Measurements from ENCODE around the gene PPM1J. TPM values are rescaled to one million over a fixed set of nuclear protein-coding genes. Genes with fewer than 3 reads are reported as not detected.

PPM1J gene
- total RNA-seq, 1 donor from 2014 or later = 5.2 TPM

- H3K36me3 ChIP-seq (ENCODE audit: insufficient read depth, low read length) = peaks cover 22% of the 10 kb centered on the region
- H3K9me3 Mint-ChIP-seq (ENCODE audit: unreplicated experiment) = no peaks in the 10 kb centered on the region
- peaks cover 23% of the 10 kb centered on the region for H3K36me3 Mint-ChIP-seq (ENCODE audit: low read depth, unreplicated experiment)
- TF ChIP-seq CTCF (IDR thresholded peaks at IDR 0.05; ENCODE audit: insufficient read depth, low read depth, low read length) (no peak), EZH2 (IDR thresholded peaks at IDR 0.05; ENCODE audit: insufficient read depth, low read length) (no peak)
- no peaks in the 10 kb centered on the region for H3K9me3 ChIP-seq (ENCODE audit: insufficient read depth, low read depth, low read length)
- FAIRE-seq (no peak), DNase-seq (ENCODE audit: low read depth) (no peak)
- peak overlapping the region; percentile 86 for H3K27ac ChIP-seq (ENCODE audit: low read depth, low read length)
- H2AFZ ChIP-seq (ENCODE audit: low read depth, low read length) = no peak overlapping the region
- H3K4me3 Mint-ChIP-seq (ENCODE audit: unreplicated experiment) = peak overlapping the region; percentile 71
- peaks cover 40% of the 10 kb centered on the region for H4K20me1 ChIP-seq (ENCODE audit: insufficient read depth, low read length)
- H3K9ac ChIP-seq (ENCODE audit: low read length) = peak overlapping the region; percentile 69
- no peaks in the 10 kb centered on the region for H3K27me3 Mint-ChIP-seq (ENCODE audit: low read depth, unreplicated experiment)
- peak overlapping the region; percentile 96 for H3K27ac Mint-ChIP-seq (ENCODE audit: unreplicated experiment)
- H3K27me3 ChIP-seq (ENCODE audit: insufficient read depth, low read length) = no peaks in the 10 kb centered on the region
- H3K4me3 ChIP-seq (ENCODE audit: insufficient read depth, low read depth, low read length) = no peak overlapping the region
- H3K4me1 ChIP-seq (ENCODE audit: insufficient read depth, low read length) = peaks cover 59% of the 10 kb centered on the region
- H3K4me1 Mint-ChIP-seq (ENCODE audit: low read depth, unreplicated experiment) = peaks cover 55% of the 10 kb centered on the region
- peaks cover 46% of the 10 kb centered on the region for H3K79me2 ChIP-seq (ENCODE audit: insufficient read depth, low read length)
- peak overlapping the region; percentile 78 for H3K4me2 ChIP-seq (ENCODE audit: low read length)
These were observed 13.7 kb downstream of the PPM1J start for GRCh38 chr1:112701227-112702066.

GRCh38 chr1:112700290-112701226 lies 14.6 kb downstream of the PPM1J start:
- Histone ChIP-seq H2AFZ (ENCODE audit: low read depth, low read length) (no peak overlapping the region), H3K79me2 (ENCODE audit: insufficient read depth, low read length) (peaks cover 37% of the 10 kb centered on the region), H3K4me3 (ENCODE audit: insufficient read depth, low read depth, low read length) (peak overlapping the region; percentile 11), H3K9ac (ENCODE audit: low read length) (peak overlapping the region; percentile 69), H4K20me1 (ENCODE audit: insufficient read depth, low read length) (peaks cover 35% of the 10 kb centered on the region), H3K4me2 (ENCODE audit: low read length) (peak overlapping the region; percentile 78), H3K9me3 (ENCODE audit: insufficient read depth, low read depth, low read length) (no peaks in the 10 kb centered on the region), H3K27me3 (ENCODE audit: insufficient read depth, low read length) (no peaks in the 10 kb centered on the region), H3K36me3 (ENCODE audit: insufficient read depth, low read length) (peaks cover 25% of the 10 kb centered on the region), H3K27ac (ENCODE audit: low read depth, low read length) (peak overlapping the region; percentile 86), H3K4me1 (ENCODE audit: insufficient read depth, low read length) (peaks cover 55% of the 10 kb centered on the region)
- peaks cover 55% of the 10 kb centered on the region for H3K4me1 Mint-ChIP-seq (ENCODE audit: low read depth, unreplicated experiment)
- H3K4me3 Mint-ChIP-seq (ENCODE audit: unreplicated experiment) = peak overlapping the region; percentile 68
- H3K27ac Mint-ChIP-seq (ENCODE audit: unreplicated experiment) = peak overlapping the region; percentile 96
- FAIRE-seq = no peak
- DNase-seq (ENCODE audit: low read depth) = peak; percentile 90
- no peaks in the 10 kb centered on the region for H3K27me3 Mint-ChIP-seq (ENCODE audit: low read depth, unreplicated experiment)
- H3K9me3 Mint-ChIP-seq (ENCODE audit: unreplicated experiment) = no peaks in the 10 kb centered on the region
- peaks cover 21% of the 10 kb centered on the region for H3K36me3 Mint-ChIP-seq (ENCODE audit: low read depth, unreplicated experiment)
- TF ChIP-seq CTCF (IDR thresholded peaks at IDR 0.05; ENCODE audit: insufficient read depth, low read depth, low read length) = no peak
- no peak for TF ChIP-seq EZH2 (IDR thresholded peaks at IDR 0.05; ENCODE audit: insufficient read depth, low read length)
